ENCODE measurements around the gene SLC15A5.

DNA sequence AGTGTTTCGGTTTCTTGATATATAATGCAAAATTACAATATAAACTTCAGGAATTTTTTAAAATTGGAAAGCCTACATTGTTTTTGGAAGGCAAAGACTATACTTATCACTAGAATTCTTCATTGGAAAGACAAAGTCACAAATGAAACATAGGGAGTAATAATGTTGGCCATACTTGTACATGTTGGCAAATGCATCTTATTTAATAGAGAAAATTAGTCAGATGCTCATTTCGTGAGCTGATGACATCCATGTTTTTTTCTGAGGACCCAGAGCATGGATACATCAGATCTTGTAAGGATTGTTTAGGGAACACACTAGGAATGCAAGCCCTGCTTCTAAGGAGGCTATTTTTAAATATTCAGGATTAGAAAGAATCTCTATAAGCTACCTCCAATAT, 4.6 kb upstream of the SLC15A5 start:
- TF ChIP-seq POLR2A (IDR thresholded peaks at IDR 0.05; ENCODE audit: control extremely low read depth in 1 of 2, low read depth in 2 of 2, low read length in 2 of 2) = no peak
- TF ChIP-seq, protein P1, sequence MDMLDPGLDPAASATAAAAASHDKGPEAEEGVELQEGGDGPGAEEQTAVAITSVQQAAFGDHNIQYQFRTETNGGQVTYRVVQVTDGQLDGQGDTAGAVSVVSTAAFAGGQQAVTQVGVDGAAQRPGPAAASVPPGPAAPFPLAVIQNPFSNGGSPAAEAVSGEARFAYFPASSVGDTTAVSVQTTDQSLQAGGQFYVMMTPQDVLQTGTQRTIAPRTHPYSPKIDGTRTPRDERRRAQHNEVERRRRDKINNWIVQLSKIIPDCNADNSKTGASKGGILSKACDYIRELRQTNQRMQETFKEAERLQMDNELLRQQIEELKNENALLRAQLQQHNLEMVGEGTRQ (IDR thresholded peaks at IDR 0.05; ENCODE audit: low read length) = no peak
- TF ChIP-seq, protein P2, sequence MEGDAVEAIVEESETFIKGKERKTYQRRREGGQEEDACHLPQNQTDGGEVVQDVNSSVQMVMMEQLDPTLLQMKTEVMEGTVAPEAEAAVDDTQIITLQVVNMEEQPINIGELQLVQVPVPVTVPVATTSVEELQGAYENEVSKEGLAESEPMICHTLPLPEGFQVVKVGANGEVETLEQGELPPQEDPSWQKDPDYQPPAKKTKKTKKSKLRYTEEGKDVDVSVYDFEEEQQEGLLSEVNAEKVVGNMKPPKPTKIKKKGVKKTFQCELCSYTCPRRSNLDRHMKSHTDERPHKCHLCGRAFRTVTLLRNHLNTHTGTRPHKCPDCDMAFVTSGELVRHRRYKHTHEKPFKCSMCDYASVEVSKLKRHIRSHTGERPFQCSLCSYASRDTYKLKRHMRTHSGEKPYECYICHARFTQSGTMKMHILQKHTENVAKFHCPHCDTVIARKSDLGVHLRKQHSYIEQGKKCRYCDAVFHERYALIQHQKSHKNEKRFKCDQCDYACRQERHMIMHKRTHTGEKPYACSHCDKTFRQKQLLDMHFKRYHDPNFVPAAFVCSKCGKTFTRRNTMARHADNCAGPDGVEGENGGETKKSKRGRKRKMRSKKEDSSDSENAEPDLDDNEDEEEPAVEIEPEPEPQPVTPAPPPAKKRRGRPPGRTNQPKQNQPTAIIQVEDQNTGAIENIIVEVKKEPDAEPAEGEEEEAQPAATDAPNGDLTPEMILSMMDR (IDR thresholded peaks at IDR 0.05; ENCODE audit: control extremely low read depth in 1 of 3, insufficient read depth in 1 of 3, low read depth in 1 of 3, low read length in 3 of 3) = no peak
- TF ChIP-seq TAF7 (optimal IDR thresholded peaks at IDR 0.05; ENCODE audit: borderline replicate concordance, low read depth, low read length) = no peak

Measured in H1 (cell line).